Activated CD4-positive, CD25-positive, alpha-beta regulatory T cell treated with anti-CD3 and anti-CD28 coated beads, Interleukin-2, amount 50 U/mL, for 72 hours (primary cell): ENCODE measurements around the gene WDR7.

Experiments
- DNase-seq: peaks from one replicate; pipeline ENCODE4 v3.0.0; 2021

WDR7 gene

GRCh38 chr18:57004366-57005121, 353.4 kb downstream of the WDR7 start:
- no peak for DNase-seq

- DNase-seq, result no peak
Measured at GRCh38 chr18:57008001-57008686, 357.0 kb downstream of the WDR7 start.

GRCh38 chr18:57009844-57010243, 358.7 kb downstream of the WDR7 start:
- DNase-seq, result no peak

- no peak for DNase-seq
Measured at GRCh38 chr18:57014772-57015413, 363.7 kb downstream of the WDR7 start.

GRCh38 chr18:57015451-57015850, 364.3 kb downstream of the WDR7 start:
- DNase-seq, result no peak

GRCh38 chr18:57018845-57019244, 367.7 kb downstream of the WDR7 start:
- DNase-seq, result no peak

- no peak for DNase-seq
Measured at GRCh38 chr18:57022716-57023115, 371.6 kb downstream of the WDR7 start.

GRCh38 chr18:57023275-57023882, 372.2 kb downstream of the WDR7 start:
- no peak for DNase-seq

- no peak for DNase-seq
Measured at GRCh38 chr18:57025540-57025939, 374.4 kb downstream of the WDR7 start.

GRCh38 chr18:57026316-57026715, 375.2 kb downstream of the WDR7 start:
- no peak for DNase-seq

- no peak for DNase-seq
Measured at GRCh38 chr18:57027190-57027708, 376.1 kb downstream of the WDR7 start.

GRCh38 chr18:57029761-57030160, 378.6 kb downstream of the WDR7 start:
- DNase-seq, result no peak

GRCh38 chr18:57030417-57030816, 379.3 kb downstream of the WDR7 start:
- no peak for DNase-seq

GRCh38 chr18:57035590-57035989, 384.4 kb downstream of the WDR7 start:
- no peak for DNase-seq

GRCh38 chr18:57038395-57038794, 387.2 kb downstream of the WDR7 start:
- DNase-seq, result no peak

- DNase-seq, result no peak
Measured at GRCh38 chr18:57040175-57040574, 389.0 kb downstream of the WDR7 start.

- no peak for DNase-seq
Measured at GRCh38 chr18:57043241-57043640, 392.1 kb downstream of the WDR7 start.

GRCh38 chr18:57048351-57048750, 397.2 kb downstream of the WDR7 start:
- no peak for DNase-seq

GRCh38 chr18:57048859-57049258, 397.7 kb downstream of the WDR7 start:
- no peak for DNase-seq

GRCh38 chr18:57050310-57050949, 399.3 kb downstream of the WDR7 start:
- no peak for DNase-seq

- DNase-seq, result no peak
Measured at GRCh38 chr18:57051021-57051656, 400.0 kb downstream of the WDR7 start.

GRCh38 chr18:57051657-57052044, 400.5 kb downstream of the WDR7 start:
- DNase-seq, result no peak
